Endothelial cell of umbilical vein (primary cell): Measurements from ENCODE around the gene YWHAQ. TPM values are rescaled to one million over a fixed set of nuclear protein-coding genes. Genes with fewer than 3 reads are reported as not detected.
"Not testable (repeated sequence)": the region's sequence is repeated elsewhere in the genome, so short reads cannot be mapped to it uniquely, and the experiment has no call there.

ENCODE experiments used
- BruUV-seq: library from RNA; stranded (reverse); fragments of 400-500 nt; replicated peaks from 2 replicates; lab custom pipeline; 2021; lab: Mats Ljungman, UMichigan
- CTCF ChIA-PET: fragments of 300-600, 350-600 bp; sonication (Branson Sonifier 250); formaldehyde crosslinking; loops from one replicate; lab custom pipeline; 2021; ENCODE audit warnings: antibody characterized with exemption, inconsistent platforms; lab: Charles Lee
- POLR2A ChIA-PET: fragments of 300-600, 350-600 bp; sonication (Branson Sonifier 250); formaldehyde crosslinking; loops from one replicate; lab custom pipeline; 2021; ENCODE audit warnings: antibody characterized with exemption, inconsistent platforms; lab: Charles Lee
- DNase-seq: peaks from one replicate; pipeline ENCODE4 v3.0.0-alpha.2; 2011; ENCODE audit warnings: low read depth, low spot score
- FAIRE-seq: peaks from 2 replicates; lab custom pipeline; 2011; peaks lifted over from hg19 to GRCh38; lab: Jason Lieb, UNC
- H2AFZ ChIP-seq: 2 replicates; pipeline ENCODE4 v1.6.0; 2012; ENCODE audit warnings: low read depth, low read length, control low read depth, inconsistent platforms
- H3K27ac ChIP-seq: 2 replicates; pipeline ENCODE4 v1.5.1; 2011; ENCODE audit warnings: low read depth, mild to moderate bottlenecking, control low read depth, low read length, moderate library complexity; ENCODE audit not compliant: insufficient read depth
- H3K27me3 ChIP-seq, 2 experiments: 2 replicates each; pipeline versions ENCODE4 v1.6.0 to v1.6.1; 2011; ENCODE audit warnings: low read length in 2 of 2, mixed read lengths in 1 of 2; ENCODE audit not compliant: control insufficient read depth in 2 of 2, insufficient read depth in 2 of 2
- H3K36me3 ChIP-seq, 2 experiments: 2 replicates in 1 of 2; 3 replicates in 1 of 2; pipeline ENCODE4 v1.5.1; 2011; ENCODE audit warnings: low read length in 2 of 2, mild to moderate bottlenecking in 1 of 2, moderate library complexity in 1 of 2; ENCODE audit not compliant: control insufficient read depth in 2 of 2, insufficient read depth in 2 of 2; ENCODE audit errors: extremely low read depth in 1 of 2
- H3K4me1 ChIP-seq: 3 replicates; pipeline ENCODE4 v1.5.1; 2011; ENCODE audit warnings: mild to moderate bottlenecking, low read length; ENCODE audit not compliant: control insufficient read depth, insufficient read depth; ENCODE audit errors: extremely low read depth
- H3K4me2 ChIP-seq: 2 replicates; pipeline ENCODE4 v1.6.1; 2011; ENCODE audit warnings: low read length, control low read depth, mixed read lengths; ENCODE audit not compliant: insufficient read depth
- H3K4me3 ChIP-seq, 3 experiments: fragments of 200-600 bp in 1 of 3; sonication (generic), shearing (Covaris generic) in 1 of 3; replicated peaks in 1 of 3; 2 replicates each; pipeline ENCODE4 v1.5.1; 2011 to 2016; ENCODE audit warnings: control low read depth in 3 of 3, low read length in 3 of 3, mild to moderate bottlenecking in 2 of 3, inconsistent platforms in 1 of 3, low read depth in 1 of 3, moderate library complexity in 1 of 3; ENCODE audit not compliant: insufficient read depth in 1 of 3
- H3K79me2 ChIP-seq: 2 replicates; pipeline ENCODE4 v1.6.0; 2012; ENCODE audit warnings: low read length, inconsistent platforms; ENCODE audit not compliant: control insufficient read depth, insufficient read depth
- H3K9ac ChIP-seq: replicated peaks from 2 replicates; pipeline ENCODE3; 2011; ENCODE audit warnings: low read length, control low read depth; ENCODE audit not compliant: insufficient read depth; ENCODE audit errors: extremely low read depth
- H3K9me1 ChIP-seq: replicated peaks from 3 replicates; pipeline ENCODE4 v1.6.0; 2011; ENCODE audit warnings: mild to moderate bottlenecking, low read length; ENCODE audit not compliant: control insufficient read depth, insufficient read depth; ENCODE audit errors: extremely low read depth
- H3K9me3 ChIP-seq: replicated peaks from 2 replicates; pipeline ENCODE4 v1.5.1; 2012; ENCODE audit warnings: low read length, inconsistent platforms; ENCODE audit not compliant: control insufficient read depth, insufficient read depth
- H4K20me1 ChIP-seq: replicated peaks from 2 replicates; pipeline ENCODE3; 2011; ENCODE audit warnings: mild to moderate bottlenecking, low read length; ENCODE audit not compliant: control insufficient read depth, insufficient read depth; ENCODE audit errors: extremely low read depth
- EZH2 ChIP-seq: IDR thresholded peaks from 2 replicates; pipeline ENCODE4 v1.6.1; 2012; ENCODE audit warnings: borderline replicate concordance, low read depth, mild to moderate bottlenecking, moderate library complexity, low read length, inconsistent platforms; ENCODE audit not compliant: severe bottlenecking
- FOS ChIP-seq: IDR thresholded peaks from 2 replicates; pipeline ENCODE4 v1.6.1; 2011; ENCODE audit warnings: mild to moderate bottlenecking, low read length, moderate library complexity, borderline replicate concordance; ENCODE audit not compliant: insufficient read depth
- GATA2 ChIP-seq: IDR thresholded peaks from 2 replicates; pipeline ENCODE4 v1.7.0; 2011; ENCODE audit warnings: low read depth, mild to moderate bottlenecking, moderate library complexity, mixed read lengths, low read length; ENCODE audit not compliant: insufficient read length, insufficient read depth
- JUN ChIP-seq: IDR thresholded peaks from 2 replicates; pipeline ENCODE4 v1.6.1; 2011; ENCODE audit warnings: borderline replicate concordance, low read depth; ENCODE audit not compliant: insufficient read length, insufficient read depth
- MYC ChIP-seq: IDR thresholded peaks from one replicate; pipeline ENCODE4 v1.6.1; 2011; ENCODE audit warnings: mild to moderate bottlenecking, low read depth, low read length
- POLR2A ChIP-seq: IDR thresholded peaks from 2 replicates; pipeline ENCODE4 v1.6.1; 2012; ENCODE audit warnings: low read depth, mild to moderate bottlenecking, control low read depth, low read length
- POLR2AphosphoS5 ChIP-seq: IDR thresholded peaks from 2 replicates; pipeline ENCODE4 v1.6.1; 2012; ENCODE audit warnings: low read depth, mild to moderate bottlenecking, control low read depth, low read length, moderate library complexity; ENCODE audit not compliant: insufficient read depth
- dilution Hi-C: fragments of 300-500 bp; cut with MboI; formaldehyde crosslinking; loops from one replicate; pipeline ENCODE4 v1.15.0; 2019; ENCODE audit warnings: low sequenced_read_pairs; ENCODE audit not compliant: extremely low pct_ligation_motif_present
- intact Hi-C: fragments of 100-400 bp; cut with micrococcal nuclease; formaldehyde crosslinking; loops from one replicate; pipeline ENCODE4 v1.10.0; 2022
- polyA plus RNA-seq, 4 experiments: library from polyadenylated mRNA; depleted of rRNA in 3 of 4; stranded (reverse) in 3 of 4; unstranded in 1 of 4; fragments of >200 nt; gene quantifications; 2 replicates each; pipeline versions ENCODE4 v1.2.1 to v1.2.3, GENCODE V29; 2011 to 2012; ENCODE audit warnings: missing spikeins in 1 of 4
- total RNA-seq: library from RNA; stranded (reverse); gene quantifications from 2 replicates; pipeline ENCODE4 v1.2.3, GENCODE V29; 2021
- TF ChIP-seq, protein P1 (sequence below), 2 donors: IDR thresholded peaks; 1 replicate in 1 of 2; 2 replicates in 1 of 2; pipeline ENCODE4 v1.5.1; 2011; ENCODE audit warnings: low read length in 2 of 2, mild to moderate bottlenecking in 2 of 2, moderate library complexity in 2 of 2, control low read depth in 1 of 2, inconsistent platforms in 1 of 2, low read depth in 1 of 2; ENCODE audit not compliant: insufficient read depth in 1 of 2; ENCODE audit errors: extremely low read depth in 1 of 2
- TF ChIP-seq, protein P2 (sequence below): IDR thresholded peaks from 2 replicates; pipeline ENCODE4 v1.6.1; 2011; ENCODE audit not compliant: insufficient read depth, insufficient read length

YWHAQ gene
- total and polyA plus RNA-seq, 2 donors (not counting 3 experiments of a cell fraction or from before 2014, with no cell fraction given): 217 to 456 TPM

DNA sequence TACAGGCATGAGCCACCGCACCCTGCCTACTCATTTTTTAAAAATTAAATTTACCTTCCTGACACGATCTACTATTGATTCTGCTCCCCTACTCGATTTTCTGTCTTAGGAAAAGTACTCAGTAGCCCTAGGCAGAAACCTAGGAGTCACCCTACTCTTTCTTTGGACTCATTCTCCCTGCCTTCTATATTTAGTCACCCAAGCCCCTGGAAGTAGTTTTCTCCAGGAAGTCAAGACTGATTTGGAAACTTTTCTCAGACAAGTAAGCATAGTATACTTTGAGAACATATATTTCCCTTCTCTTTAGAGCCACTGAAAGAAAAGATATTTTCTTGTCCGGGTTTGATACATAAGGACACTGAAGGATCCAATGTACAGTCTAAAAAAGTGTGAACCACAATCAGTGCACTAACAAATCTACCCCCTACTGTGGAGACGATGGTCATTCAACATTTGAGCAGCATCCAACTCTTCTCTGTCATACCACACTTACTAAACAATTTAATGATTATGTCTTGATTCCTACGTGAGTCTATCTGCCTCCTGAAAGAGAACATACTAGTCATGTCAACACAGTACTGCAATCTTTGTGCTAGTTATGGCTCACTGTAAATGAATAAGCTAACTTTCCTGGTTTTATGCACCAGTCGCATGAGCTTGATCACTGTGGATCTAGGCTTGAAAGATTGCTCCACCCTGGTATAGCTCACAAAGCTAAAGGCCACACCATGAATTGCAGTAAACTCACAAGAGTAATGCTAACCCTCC lies 19.8 kb downstream of the YWHAQ start:
- H3K4me1 ChIP-seq: peaks cover 16% of the 10 kb centered on the region
- peaks cover 5% of the 10 kb centered on the region for H3K9me1 ChIP-seq
- no peak overlapping the region for H3K9ac ChIP-seq
- ChIA-PET POLR2A (no interaction called here), CTCF (no interaction called here)
- TF ChIP-seq EZH2 (no peak), FOS (no peak), POLR2A (no peak), GATA2 (no peak), JUN (no peak), POLR2AphosphoS5 (no peak), MYC (no peak)
- TF ChIP-seq, protein P1, sequence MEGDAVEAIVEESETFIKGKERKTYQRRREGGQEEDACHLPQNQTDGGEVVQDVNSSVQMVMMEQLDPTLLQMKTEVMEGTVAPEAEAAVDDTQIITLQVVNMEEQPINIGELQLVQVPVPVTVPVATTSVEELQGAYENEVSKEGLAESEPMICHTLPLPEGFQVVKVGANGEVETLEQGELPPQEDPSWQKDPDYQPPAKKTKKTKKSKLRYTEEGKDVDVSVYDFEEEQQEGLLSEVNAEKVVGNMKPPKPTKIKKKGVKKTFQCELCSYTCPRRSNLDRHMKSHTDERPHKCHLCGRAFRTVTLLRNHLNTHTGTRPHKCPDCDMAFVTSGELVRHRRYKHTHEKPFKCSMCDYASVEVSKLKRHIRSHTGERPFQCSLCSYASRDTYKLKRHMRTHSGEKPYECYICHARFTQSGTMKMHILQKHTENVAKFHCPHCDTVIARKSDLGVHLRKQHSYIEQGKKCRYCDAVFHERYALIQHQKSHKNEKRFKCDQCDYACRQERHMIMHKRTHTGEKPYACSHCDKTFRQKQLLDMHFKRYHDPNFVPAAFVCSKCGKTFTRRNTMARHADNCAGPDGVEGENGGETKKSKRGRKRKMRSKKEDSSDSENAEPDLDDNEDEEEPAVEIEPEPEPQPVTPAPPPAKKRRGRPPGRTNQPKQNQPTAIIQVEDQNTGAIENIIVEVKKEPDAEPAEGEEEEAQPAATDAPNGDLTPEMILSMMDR (IDR thresholded peaks at IDR 0.05; ENCODE audit: extremely low read depth in 1 of 2, insufficient read depth in 1 of 2, low read depth in 1 of 2, low read length in 2 of 2): no peak
- TF ChIP-seq, protein P2, sequence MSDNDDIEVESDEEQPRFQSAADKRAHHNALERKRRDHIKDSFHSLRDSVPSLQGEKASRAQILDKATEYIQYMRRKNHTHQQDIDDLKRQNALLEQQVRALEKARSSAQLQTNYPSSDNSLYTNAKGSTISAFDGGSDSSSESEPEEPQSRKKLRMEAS: no peak
- FAIRE-seq (no peak), DNase-seq (no peak)
- peaks cover 31% of the 10 kb centered on the region for H4K20me1 ChIP-seq
- H3K27ac ChIP-seq: no peak overlapping the region
- H3K4me3 ChIP-seq: no peak overlapping the region
- no peaks in the 10 kb centered on the region for H3K9me3 ChIP-seq
- dilution Hi-C loops: no loop called here
- no peak overlapping the region for H2AFZ ChIP-seq
- H3K79me2 ChIP-seq: peaks cover 100% of the 10 kb centered on the region
- no peak overlapping the region for H3K4me2 ChIP-seq
- intact Hi-C loops: no loop called here
- H3K36me3 ChIP-seq: peaks cover 0 to 4% of the 10 kb centered on the region in 2 experiments
- no peaks in the 10 kb centered on the region for H3K27me3 ChIP-seq
- no TSS peak for BruUV-seq

DNA sequence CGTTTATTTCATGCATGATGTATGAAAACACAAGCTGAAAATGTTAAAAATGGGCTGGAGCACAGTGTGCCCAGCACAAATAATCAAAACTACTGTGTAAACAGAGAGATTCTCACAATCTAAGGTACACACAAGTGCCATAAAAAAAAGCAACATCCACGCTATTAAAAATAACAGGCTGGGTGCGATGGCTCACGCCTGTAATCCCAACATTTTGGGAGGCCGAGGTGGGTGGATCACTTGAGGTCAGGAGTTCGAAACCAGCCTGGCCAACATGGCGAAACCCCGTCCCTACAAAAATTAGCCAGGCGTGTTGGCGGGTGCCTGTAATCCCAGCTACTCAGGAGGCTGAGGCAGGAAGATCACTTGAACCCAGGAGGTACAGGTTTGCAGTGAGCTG lies 22.3 kb downstream of the YWHAQ start:
- Histone ChIP-seq H3K4me3 (peak overlapping the region in 1 of 3 experiments; percentile 40), H3K79me2 (peaks cover 100% of the 10 kb centered on the region), H4K20me1 (peaks cover 18% of the 10 kb centered on the region), H3K4me2 (peak overlapping the region; percentile 61), H3K4me1 (peaks cover 16% of the 10 kb centered on the region), H3K9ac (peak overlapping the region; percentile 1), H3K27ac (peak overlapping the region; percentile 44)
- H3K9me3 ChIP-seq, H3K9me1 ChIP-seq, H3K27me3 ChIP-seq, DNase-seq, dilution Hi-C loops, FAIRE-seq, BruUV-seq, POLR2A ChIA-PET, H2AFZ ChIP-seq, H3K36me3 ChIP-seq: not testable (repeated sequence)
- intact Hi-C loops: loop anchor here (1.0 to 2.0 kb wide), 2 partner anchors 21 to 52 kb away; no protein-coding TSS in a partner anchor
- CTCF ChIA-PET: interaction anchor here (0.9 to 2.2 kb wide), 4 partner anchors 10 to 14 kb away, joined by 3 to 10 read pairs (median 4); no protein-coding TSS in a partner anchor
